ENCODE data around the gene TRHDE.
"Not testable (repeated sequence)": the region's sequence is repeated elsewhere in the genome, so short reads cannot be mapped to it uniquely, and the experiment has no call there.

The TRHDE gene

DNA sequence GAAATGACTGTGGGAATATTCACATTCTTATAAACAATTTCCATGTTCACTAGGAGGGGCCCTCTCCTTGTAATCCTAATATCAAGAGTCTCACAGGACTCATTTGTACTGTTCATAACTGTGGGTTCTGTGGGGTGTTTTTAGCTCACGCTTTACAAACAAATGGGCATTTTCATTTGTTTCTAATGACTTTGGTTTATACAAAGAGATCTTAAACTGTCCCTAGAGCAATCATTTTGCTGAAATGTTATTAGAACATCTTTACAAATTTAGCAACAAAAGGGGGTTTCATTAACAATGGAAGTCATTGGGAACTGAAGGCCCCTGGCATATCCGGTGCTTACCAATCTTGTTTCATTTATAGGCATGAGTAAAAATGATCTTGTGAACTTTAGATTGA is 370.5 kb downstream of the TRHDE start:
- no peak for DNase-seq (ENCODE audit: low read depth)

DNA sequence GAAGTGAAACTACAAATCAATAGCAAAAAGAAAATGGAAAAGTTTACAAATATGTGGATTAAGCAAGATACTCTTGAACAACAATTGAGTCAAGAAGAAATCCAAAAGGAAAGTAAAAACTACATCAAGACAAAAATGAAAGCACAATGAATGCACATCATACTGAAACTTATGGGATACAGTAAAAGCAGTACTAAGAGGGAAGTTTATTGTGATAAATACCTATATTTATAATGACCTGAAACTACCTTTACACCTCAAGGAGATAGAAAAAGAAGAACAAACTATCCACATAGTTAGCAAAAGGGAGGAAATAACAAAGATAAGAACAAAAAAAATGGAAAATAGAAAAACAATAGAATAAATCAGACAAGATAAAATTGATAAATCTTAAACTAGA is 375.0 kb downstream of the TRHDE start:
- DNase-seq (ENCODE audit: low read depth), result no peak

GRCh38 chr12:72658615-72659014 is 386.4 kb downstream of the TRHDE start:
- DNase-seq (ENCODE audit: low read depth), result no peak

DNA sequence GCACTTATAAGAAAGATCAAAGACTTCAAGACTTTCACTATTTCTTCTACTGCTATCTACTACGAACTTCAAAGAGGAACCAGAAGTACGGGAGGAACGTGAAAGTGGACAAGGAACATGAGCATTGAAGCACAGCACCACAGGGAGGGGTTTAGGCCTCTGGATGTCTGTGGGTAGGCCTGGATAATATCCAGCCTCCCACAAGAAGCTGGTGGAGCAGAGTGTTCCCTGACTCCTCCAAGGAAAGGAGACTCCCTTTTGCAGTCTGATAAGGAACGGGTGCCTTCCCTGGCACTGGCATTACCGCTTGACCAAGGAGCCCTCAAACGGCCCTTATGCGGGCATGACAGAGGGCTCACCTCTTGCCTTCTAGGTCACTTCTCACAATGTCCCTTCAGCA is 388.0 kb downstream of the TRHDE start:
- DNase-seq (ENCODE audit: low read depth), result not testable (repeated sequence)

DNA sequence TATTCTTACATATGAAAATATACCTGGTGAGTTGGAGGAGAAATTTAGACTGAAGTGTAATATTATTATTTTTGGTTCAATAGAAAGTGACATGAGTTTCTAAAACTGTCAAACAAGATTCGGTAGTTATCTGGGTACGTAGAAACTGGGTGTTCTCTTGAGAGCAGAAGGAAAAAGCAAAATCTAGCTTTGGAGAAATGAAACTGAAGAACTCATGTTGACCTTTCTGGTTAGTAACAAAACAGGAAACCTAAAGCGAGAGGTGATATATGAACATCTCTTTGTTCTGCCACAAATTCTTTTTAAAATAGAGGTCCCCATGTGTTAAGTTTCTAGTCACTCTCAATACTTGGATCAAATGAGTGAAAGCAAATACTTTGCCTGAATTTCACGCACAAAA is 401.7 kb downstream of the TRHDE start:
- DNase-seq (ENCODE audit: low read depth), result no peak

DNA sequence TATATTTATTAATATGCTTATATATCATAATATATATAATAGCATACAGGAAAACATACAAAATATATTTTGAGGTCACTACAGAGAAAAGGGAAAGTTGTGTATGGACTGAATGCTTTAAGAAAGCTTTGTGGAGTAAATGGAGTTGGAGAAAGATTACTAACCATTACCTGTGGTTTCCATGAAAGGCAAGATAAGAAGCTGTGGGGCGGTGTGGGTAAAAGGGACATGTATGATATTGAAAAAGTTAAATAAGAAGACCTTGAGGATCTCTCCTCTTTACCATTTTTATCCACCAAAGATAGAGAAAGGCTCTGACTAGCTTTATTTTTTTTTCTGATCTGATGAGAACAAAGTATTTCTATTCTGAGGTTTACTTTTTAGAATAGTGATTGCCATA is 404.4 kb downstream of the TRHDE start:
- DNase-seq (ENCODE audit: low read depth), result no peak

GRCh38 chr12:72677139-72677538 is 405.0 kb downstream of the TRHDE start:
- no peak for DNase-seq (ENCODE audit: low read depth)

- no peak for DNase-seq (ENCODE audit: low read depth)
Observed at GRCh38 chr12:72677846-72678245, 405.7 kb downstream of the TRHDE start.

DNA sequence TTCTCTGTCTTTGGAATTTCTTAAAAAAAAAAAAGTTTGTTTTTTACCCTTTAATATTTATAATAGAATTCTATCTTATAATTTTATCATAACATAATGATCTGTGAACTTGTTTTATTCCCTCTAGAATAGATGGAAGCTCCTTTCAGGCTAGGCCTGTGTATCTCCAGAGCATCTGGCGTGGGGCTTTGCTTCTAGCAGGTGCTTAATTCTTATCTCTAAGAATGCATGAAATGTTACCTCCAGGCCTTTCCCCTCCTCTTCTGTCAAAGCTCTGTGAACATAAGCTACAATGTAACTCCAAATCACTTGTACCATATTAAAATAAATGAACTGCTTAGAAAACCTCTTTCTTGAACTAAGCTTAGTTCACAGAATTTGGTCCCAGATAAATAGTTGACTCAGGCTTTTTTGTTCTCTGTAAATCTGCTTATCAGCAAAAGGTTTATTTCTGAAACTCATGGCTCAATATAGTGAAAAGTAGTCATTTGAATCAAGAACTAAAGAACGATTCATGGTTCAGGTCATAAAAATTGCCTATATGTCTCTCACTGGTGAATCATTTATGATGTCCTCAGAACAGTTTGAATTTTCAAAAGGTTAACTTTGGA is 407.1 kb downstream of the TRHDE start:
- no peak for DNase-seq (ENCODE audit: low read depth)

- DNase-seq (ENCODE audit: low read depth), result no peak
Observed at GRCh38 chr12:72681028-72681427, 408.9 kb downstream of the TRHDE start.

DNA sequence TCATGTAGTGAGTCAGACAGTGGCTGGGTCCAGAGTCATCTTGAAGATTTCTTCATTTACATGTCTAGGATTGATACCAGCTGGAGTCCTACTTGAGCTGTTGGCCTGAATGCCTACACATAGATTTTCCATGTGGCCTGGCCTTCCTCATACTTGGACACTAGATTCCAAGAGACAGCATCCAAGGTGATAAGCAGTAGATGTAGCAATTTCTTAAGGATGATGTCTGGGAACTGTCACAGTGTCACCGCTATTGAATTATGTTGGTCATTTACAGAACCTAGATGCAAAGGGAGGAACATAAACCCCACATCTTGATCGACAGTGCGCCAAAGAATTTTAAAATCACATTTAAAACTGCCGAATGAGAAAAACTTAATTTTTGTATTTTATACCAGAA is 412.3 kb downstream of the TRHDE start:
- DNase-seq (ENCODE audit: low read depth), result no peak

- DNase-seq (ENCODE audit: low read depth), result no peak
Observed at GRCh38 chr12:72692338-72692737, 420.2 kb downstream of the TRHDE start.

- DNase-seq (ENCODE audit: low read depth), result no peak
Observed at GRCh38 chr12:72694193-72694592, 422.0 kb downstream of the TRHDE start.

GRCh38 chr12:72699362-72699761 is 427.2 kb downstream of the TRHDE start:
- no peak for DNase-seq (ENCODE audit: low read depth)

DNA sequence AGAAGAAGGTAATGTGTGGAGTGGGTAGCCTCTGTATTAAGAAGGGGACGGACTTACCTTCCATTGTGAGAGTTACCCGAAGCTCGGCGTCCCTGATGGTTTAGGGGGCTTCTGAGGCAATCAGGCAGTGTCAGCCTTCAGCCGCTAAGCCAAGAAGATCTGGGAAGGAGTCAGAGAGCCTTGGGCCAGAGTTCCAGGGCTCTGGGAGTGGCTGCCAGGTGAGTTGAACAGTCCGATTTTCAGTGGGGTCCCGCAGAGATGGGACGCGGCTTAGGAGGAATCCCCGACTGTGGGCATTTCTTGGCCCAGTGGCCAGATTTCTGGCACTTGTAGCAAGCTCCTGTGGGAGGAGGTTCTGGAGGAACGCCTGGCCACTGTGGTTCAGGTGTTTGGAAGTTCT is 439.9 kb downstream of the TRHDE start:
- DNase-seq (ENCODE audit: low read depth), result not testable (repeated sequence)

DNA sequence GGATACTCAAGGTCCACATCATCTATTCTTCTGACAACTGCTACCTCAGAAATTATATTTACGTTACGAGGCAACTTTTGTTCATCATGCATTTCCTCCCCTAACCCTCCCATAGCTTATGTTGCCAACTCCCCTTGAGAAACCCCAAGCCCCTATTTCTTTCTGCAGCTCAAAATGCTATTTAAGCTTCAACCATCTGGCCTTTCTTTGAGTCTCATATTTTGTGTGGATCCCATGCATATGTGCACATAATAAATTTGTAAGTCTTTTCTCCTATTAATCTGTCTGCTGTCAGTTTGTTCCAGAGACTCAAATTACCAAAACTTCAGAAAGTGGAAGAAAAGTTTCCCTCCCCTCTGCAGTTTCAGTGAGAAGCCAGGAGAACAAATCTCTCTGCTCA is 444.1 kb downstream of the TRHDE start:
- no peak for DNase-seq (ENCODE audit: low read depth)

DNA sequence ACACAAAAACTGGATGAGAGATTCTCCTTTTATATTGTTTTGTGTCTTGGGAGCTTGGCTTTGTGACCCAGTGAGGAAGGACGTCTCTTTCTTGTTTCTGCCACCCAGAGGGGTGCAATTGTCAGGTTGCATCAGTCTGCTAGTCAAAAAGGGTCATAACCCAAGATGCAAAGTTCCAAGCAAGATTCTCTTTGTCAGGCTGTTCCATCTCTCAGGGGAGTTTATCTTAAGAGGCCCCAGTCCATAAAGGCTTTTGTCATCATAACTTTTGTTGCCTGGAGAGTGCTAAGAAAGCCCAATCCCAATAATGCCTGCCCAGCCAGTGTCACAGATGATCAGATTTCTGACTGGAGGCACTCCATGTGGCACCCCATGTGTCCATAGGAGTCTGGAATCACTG is 444.9 kb downstream of the TRHDE start:
- no peak for DNase-seq (ENCODE audit: low read depth)
